ENCODE measurements around the gene NHERF2. TPM values are rescaled to one million over a fixed set of nuclear protein-coding genes. Genes with fewer than 3 reads are reported as not detected.

Gene NHERF2
- total RNA-seq (100 to 1,000 TPM; 124 to 496 (median 227) TPM), polyA plus RNA-seq (100 to 1,000 TPM; 213 to 396 TPM)
- long read RNA-seq, donor 1, transcript SLC9A3R2-208 (6 exons, 1,199 nt), result minor isoform, 18 of 130 reads
- long read RNA-seq, donor 1, transcript SLC9A3R2-201 (7 exons, 2,194 nt), result major isoform, 42 of 130 reads
- long read RNA-seq, donor 1, transcript SLC9A3R2-202 (7 exons, 1,564 nt), result minor isoform, 8 of 130 reads
- long read RNA-seq, donor 1, transcript SLC9A3R2-205 (5 exons, 1,087 nt), result minor isoform, 15 of 130 reads
- long read RNA-seq, donor 1, partial matches to known transcripts, result 29 of 130 reads
- long read RNA-seq, donor 1, other reads (novel, unspliced or antisense), result 11 of 130 reads
- long read RNA-seq, donor 2, transcript SLC9A3R2-208 (6 exons, 1,199 nt), result major isoform, 131 of 261 reads
- long read RNA-seq, donor 2, transcript SLC9A3R2-205 (5 exons, 1,087 nt), result minor isoform, 14 of 261 reads
- long read RNA-seq, donor 2, transcript SLC9A3R2-204 (6 exons, 1,037 nt), result minor isoform, 6 of 261 reads
- long read RNA-seq, donor 2, transcript SLC9A3R2-207 (6 exons, 759 nt), result minor isoform, 37 of 261 reads
- long read RNA-seq, donor 2, partial matches to known transcripts, result 15 of 261 reads
- long read RNA-seq, donor 2, other reads (novel, unspliced or antisense), result 58 of 261 reads
- long read RNA-seq, donor 3, transcript SLC9A3R2-205 (5 exons, 1,087 nt), result minor isoform, 20 of 208 reads
- long read RNA-seq, donor 3, transcript SLC9A3R2-201 (7 exons, 2,194 nt), result major isoform, 75 of 208 reads
- long read RNA-seq, donor 3, transcript SLC9A3R2-208 (6 exons, 1,199 nt), result minor isoform, 28 of 208 reads
- long read RNA-seq, donor 3, transcript SLC9A3R2-202 (7 exons, 1,564 nt), result minor isoform, 18 of 208 reads
- long read RNA-seq, donor 3, partial matches to known transcripts, result 23 of 208 reads
- long read RNA-seq, donor 3, other reads (novel, unspliced or antisense), result 34 of 208 reads

DNA sequence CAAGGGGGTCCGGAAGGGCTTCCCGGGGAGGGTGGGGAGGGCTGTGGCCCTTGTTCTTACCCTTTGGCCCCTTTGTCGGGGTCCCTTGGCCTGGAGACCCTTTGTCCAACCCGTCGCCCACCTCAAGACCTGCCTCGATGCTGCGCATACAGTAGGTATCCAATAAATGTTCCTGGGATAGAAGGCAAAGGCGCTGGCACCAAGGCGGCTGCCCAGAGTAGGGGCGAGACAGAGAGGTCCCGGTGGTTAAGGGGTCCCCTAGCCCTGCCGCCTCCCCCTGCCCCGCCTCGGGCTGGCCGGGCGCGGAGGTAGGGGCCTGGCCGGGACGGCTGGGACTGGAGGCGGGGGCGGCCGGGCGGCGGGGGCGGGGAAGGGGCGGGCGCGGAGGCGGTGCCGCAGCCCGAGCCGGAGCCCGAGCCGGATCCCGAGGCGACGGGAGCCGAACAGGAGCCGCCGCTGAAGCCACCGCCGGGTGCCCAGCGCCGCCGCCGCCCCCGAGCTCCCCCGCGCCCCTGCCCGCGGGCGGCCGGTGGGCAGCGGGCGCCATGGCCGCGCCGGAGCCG is at the start of gene NHERF2:
Gene NHERF2, plus strand, starts transcription at position 442 of the 563 bp plus-strand sequence. Its CDS starts 104 bp downstream, at position 546.
- H3K27me3 ChIP-seq, result peaks cover 0 to 22% (median 3%) of the 10 kb centered on the region in 9 donors
- H3K4me1 ChIP-seq, result peaks cover 0 to 74% (median 40%) of the 10 kb centered on the region in 12 donors
- WGBS, 4 donors, result 7 to 18% (median 13%) methylated on average over 22 to 58 of the region's 59 CpGs
- peak within 1 kb of the TSS; percentile 66 to 98 (median 92) for H3K27ac ChIP-seq
- no peaks in the 10 kb centered on the region for H3K9me3 ChIP-seq
- ATAC-seq, result peak in 3 of 4 donors; percentile 3 to 9 (median 9)
- no peak for TF ChIP-seq POLR2A (IDR thresholded peaks at IDR 0.05)
- TF ChIP-seq, protein P1, sequence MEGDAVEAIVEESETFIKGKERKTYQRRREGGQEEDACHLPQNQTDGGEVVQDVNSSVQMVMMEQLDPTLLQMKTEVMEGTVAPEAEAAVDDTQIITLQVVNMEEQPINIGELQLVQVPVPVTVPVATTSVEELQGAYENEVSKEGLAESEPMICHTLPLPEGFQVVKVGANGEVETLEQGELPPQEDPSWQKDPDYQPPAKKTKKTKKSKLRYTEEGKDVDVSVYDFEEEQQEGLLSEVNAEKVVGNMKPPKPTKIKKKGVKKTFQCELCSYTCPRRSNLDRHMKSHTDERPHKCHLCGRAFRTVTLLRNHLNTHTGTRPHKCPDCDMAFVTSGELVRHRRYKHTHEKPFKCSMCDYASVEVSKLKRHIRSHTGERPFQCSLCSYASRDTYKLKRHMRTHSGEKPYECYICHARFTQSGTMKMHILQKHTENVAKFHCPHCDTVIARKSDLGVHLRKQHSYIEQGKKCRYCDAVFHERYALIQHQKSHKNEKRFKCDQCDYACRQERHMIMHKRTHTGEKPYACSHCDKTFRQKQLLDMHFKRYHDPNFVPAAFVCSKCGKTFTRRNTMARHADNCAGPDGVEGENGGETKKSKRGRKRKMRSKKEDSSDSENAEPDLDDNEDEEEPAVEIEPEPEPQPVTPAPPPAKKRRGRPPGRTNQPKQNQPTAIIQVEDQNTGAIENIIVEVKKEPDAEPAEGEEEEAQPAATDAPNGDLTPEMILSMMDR (IDR thresholded peaks at IDR 0.05), result no peak
- peak within 1 kb of the TSS; percentile 70 to 98 (median 88) for H3K4me3 ChIP-seq
- DNase-seq, result peak in 3 of 5 donors; percentile 46 to 74 (median 62)
- peaks cover 0 to 20% (median 6%) of the 10 kb centered on the region in 9 donors for H3K36me3 ChIP-seq
- intact Hi-C loops (cut with DNase I), result loop anchor here in 2 of 10 donors (2.0 to 10.0 kb wide), 2 partner anchors 20 to 58 kb away; partner anchors contain the start of genes NTHL1 (in 1 of the 2) and TSC2 (in 1 of the 2)

DNA sequence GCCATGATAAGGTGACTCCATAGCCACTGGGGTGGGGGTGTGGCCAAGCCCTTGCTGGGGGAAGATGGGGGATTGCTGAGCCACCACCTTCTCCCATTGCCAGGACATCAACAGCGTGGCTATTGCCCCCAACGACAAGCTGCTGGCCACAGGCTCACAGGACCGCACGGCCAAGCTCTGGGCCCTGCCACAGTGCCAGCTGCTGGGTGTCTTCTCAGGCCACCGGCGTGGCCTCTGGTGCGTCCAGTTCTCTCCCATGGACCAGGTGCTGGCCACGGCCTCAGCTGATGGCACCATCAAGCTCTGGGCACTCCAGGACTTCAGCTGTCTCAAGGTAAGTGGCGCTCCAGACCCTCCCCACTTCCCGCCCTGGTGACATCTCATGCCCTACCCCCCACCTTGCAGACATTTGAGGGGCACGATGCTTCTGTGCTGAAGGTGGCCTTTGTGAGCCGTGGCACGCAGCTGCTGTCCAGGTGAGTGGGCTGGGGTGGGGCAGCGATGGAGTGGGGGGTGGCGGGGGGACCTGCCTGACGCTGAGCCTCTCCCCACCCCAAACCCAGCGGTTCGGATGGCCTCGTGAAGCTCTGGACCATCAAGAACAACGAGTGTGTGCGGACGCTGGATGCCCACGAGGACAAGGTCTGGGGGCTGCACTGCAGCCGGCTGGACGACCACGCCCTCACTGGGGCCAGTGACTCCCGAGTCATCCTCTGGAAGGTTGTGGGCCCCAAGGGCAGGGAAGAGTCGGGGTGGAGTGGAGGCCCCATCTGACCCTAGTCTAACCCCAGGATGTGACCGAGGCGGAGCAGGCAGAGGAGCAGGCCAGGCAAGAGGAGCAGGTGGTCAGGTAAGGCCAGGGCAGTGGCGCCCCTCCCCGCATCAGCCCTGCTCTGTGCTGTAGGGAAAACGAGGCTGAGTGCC is 49.5 kb upstream of the NHERF2 start:
- peaks cover 7 to 82% (median 36%) of the 10 kb centered on the region in 9 donors for H3K27me3 ChIP-seq
- DNase-seq (peak in 1 of 5 donors; percentile 27), ATAC-seq (no peak)
- H3K4me1 ChIP-seq, result peaks cover 0 to 38% (median 14%) of the 10 kb centered on the region in 12 donors
- H3K4me3 ChIP-seq, result no peak overlapping the region
- peaks cover 4 to 49% (median 41%) of the 10 kb centered on the region in 9 donors for H3K36me3 ChIP-seq
- no peaks in the 10 kb centered on the region for H3K9me3 ChIP-seq
- intact Hi-C loops (cut with DNase I), result no loop called here
- WGBS, 4 donors, result 92 to 94% (median 93%) methylated on average over 28 to 33 of the region's 33 CpGs
- H3K27ac ChIP-seq, result no peak overlapping the region
- TF ChIP-seq, protein P1 (IDR thresholded peaks at IDR 0.05), result no peak
- no peak for TF ChIP-seq POLR2A (IDR thresholded peaks at IDR 0.05)

DNA sequence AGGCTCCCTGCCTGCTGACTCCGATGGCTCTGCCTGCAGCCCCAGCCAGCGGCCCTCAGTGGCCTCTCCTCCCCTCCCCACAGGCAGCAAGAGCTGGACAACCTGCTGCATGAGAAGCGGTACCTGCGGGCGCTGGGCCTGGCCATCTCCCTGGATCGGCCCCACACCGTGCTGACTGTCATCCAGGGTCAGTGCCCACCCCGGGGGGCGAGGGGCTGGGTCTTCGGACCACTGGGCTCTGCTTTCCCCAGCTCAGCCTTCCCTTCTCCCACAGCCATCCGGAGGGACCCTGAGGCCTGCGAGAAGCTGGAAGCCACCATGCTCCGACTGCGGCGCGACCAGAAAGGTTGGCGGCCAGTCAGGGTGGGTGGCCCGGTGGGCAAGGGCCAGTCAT is 48.8 kb upstream of the NHERF2 start:
- H3K27ac ChIP-seq, result no peak overlapping the region
- intact Hi-C loops (cut with DNase I), result no loop called here
- H3K9me3 ChIP-seq, result no peaks in the 10 kb centered on the region
- TF ChIP-seq, protein P1 (IDR thresholded peaks at IDR 0.05), result no peak
- no peak for TF ChIP-seq POLR2A (IDR thresholded peaks at IDR 0.05)
- H3K36me3 ChIP-seq, result peaks cover 4 to 49% (median 41%) of the 10 kb centered on the region in 9 donors
- H3K4me3 ChIP-seq, result no peak overlapping the region
- H3K4me1 ChIP-seq, result peaks cover 0 to 32% (median 9%) of the 10 kb centered on the region in 12 donors
- WGBS, 4 donors, result 93 to 100% (median 96%) methylated on average over 2 to 18 of the region's 18 CpGs
- ATAC-seq, result no peak
- DNase-seq, result no peak
- peaks cover 7 to 89% (median 36%) of the 10 kb centered on the region in 9 donors for H3K27me3 ChIP-seq
